Lung (tissue), 12 donors: Measurements from ENCODE around the gene MCM3. TPM values are rescaled to one million over a fixed set of nuclear protein-coding genes. Genes with fewer than 3 reads are reported as not detected.

Experiments used
- ATAC-seq: fragments of 200-7000 bp; cut with Tn5 transposase; one replicate; pipeline ENCODE4 v1.9.1; 2020; ENCODE audit warnings: moderate number of reproducible peaks; ENCODE audit not compliant: insufficient read depth, low FRiP score
- DNase-seq, 3 donors: peaks; one replicate each; pipeline ENCODE4 v3.0.0-alpha.2; 2013 to 2017
- H3K27ac ChIP-seq, 2 donors: one replicate each; pipeline ENCODE4 v1.5.1; 2013; ENCODE audit warnings: mild to moderate bottlenecking in 2 of 2, moderate library complexity in 2 of 2, control low read depth in 1 of 2, inconsistent platforms in 1 of 2, low read depth in 1 of 2, low read length in 1 of 2
- H3K27me3 ChIP-seq, 3 donors: one replicate each; pipeline ENCODE4 v1.5.1; 2013; ENCODE audit warnings: low read length in 2 of 3; ENCODE audit not compliant: control insufficient read depth in 3 of 3, insufficient read depth in 3 of 3
- H3K36me3 ChIP-seq, 4 donors: one replicate each; pipeline ENCODE4 v1.5.1; 2013; ENCODE audit warnings: low read length in 4 of 4, mild to moderate bottlenecking in 1 of 4, moderate library complexity in 1 of 4; ENCODE audit not compliant: control insufficient read depth in 4 of 4, insufficient read depth in 4 of 4
- H3K4me1 ChIP-seq, 5 donors: one replicate each; pipeline ENCODE4 v1.5.1; 2013; ENCODE audit warnings: low read length in 5 of 5, mild to moderate bottlenecking in 2 of 5, moderate library complexity in 1 of 5; ENCODE audit not compliant: control insufficient read depth in 5 of 5, insufficient read depth in 5 of 5
- H3K4me3 ChIP-seq: one replicate; pipeline ENCODE4 v1.5.1; 2013; ENCODE audit warnings: mild to moderate bottlenecking, control low read depth, moderate library complexity
- H3K9ac ChIP-seq, 2 donors: one replicate each; pipeline ENCODE4 v1.5.1; 2013; ENCODE audit warnings: low read length in 2 of 2, control low read depth in 1 of 2; ENCODE audit not compliant: insufficient read depth in 1 of 2
- H3K9me3 ChIP-seq, 4 donors: one replicate each; pipeline ENCODE4 v1.5.1; 2013; ENCODE audit warnings: low read length in 3 of 4, mild to moderate bottlenecking in 1 of 4, moderate library complexity in 1 of 4; ENCODE audit not compliant: control insufficient read depth in 4 of 4, insufficient read depth in 3 of 4
- CTCF ChIP-seq: IDR thresholded peaks from 2 replicates; pipeline ENCODE4 v1.5.1; 2012; ENCODE audit warnings: mild to moderate bottlenecking; ENCODE audit errors: control extremely low read depth, extremely low read depth
- WGBS, 2 donors: extraction: QIAGEN DNeasy Blood & Tissue Kit; methylation state at CpG; one replicate each; pipeline ENCODE4 v1.1.7; 2013; 5-methylcytosine and 5-hydroxymethylcytosine counted together
- polyA plus RNA-seq, 2 donors: library from polyadenylated mRNA; stranded (reverse); fragments of 200-250 nt; gene quantifications; one replicate each; pipeline ENCODE4 v1.2.1, GENCODE V29; 2013
- total RNA-seq, 2 donors: library from RNA; depleted of rRNA in 1 of 2; stranded (reverse); fragments of >200 nt in 1 of 2; gene quantifications; one replicate each; pipeline ENCODE4 v1.2.1, GENCODE V29; 2014 to 2021
- donor health status: control.
- donor health status: control.
- donor health status: Bipolar disorder and iron deficiency.
- donor health status: healthy.
- donor health status: DM: yes; HTN: yes; CAD: no.

The MCM3 gene
- total and polyA plus RNA-seq, 4 donors: 19.9 to 40.8 (median 34.1) TPM

- DNase-seq (no peak), ATAC-seq (no peak)
- WGBS, 2 donors: 85 to 89% methylated on average over 9 of the region's 9 CpGs
- no peaks in the 10 kb centered on the region for H3K4me1 ChIP-seq
- H3K27ac ChIP-seq: no peak overlapping the region
- H3K4me3 ChIP-seq: no peak overlapping the region
- TF ChIP-seq CTCF: no peak
- H3K36me3 ChIP-seq: peaks cover 26 to 31% (median 30%) of the 10 kb centered on the region in 4 donors
- no peaks in the 10 kb centered on the region for H3K9me3 ChIP-seq
- no peak overlapping the region for H3K9ac ChIP-seq
- no peaks in the 10 kb centered on the region for H3K27me3 ChIP-seq
Measured at GRCh38 chr6:52262620-52263344, 21.8 kb downstream of the MCM3 start.

- no peak for DNase-seq
- no peak overlapping the region for H3K27ac ChIP-seq
- no peak for TF ChIP-seq CTCF
- H3K9me3 ChIP-seq: no peaks in the 10 kb centered on the region
- ATAC-seq: no peak
- H3K4me1 ChIP-seq: no peaks in the 10 kb centered on the region
- H3K27me3 ChIP-seq: no peaks in the 10 kb centered on the region
- 73 to 89% methylated on average over 6 of the region's 6 CpGs for WGBS, 2 donors
- peaks cover 15 to 26% (median 22%) of the 10 kb centered on the region in 4 donors for H3K36me3 ChIP-seq
- H3K9ac ChIP-seq: no peak overlapping the region
- no peak overlapping the region for H3K4me3 ChIP-seq
Measured at GRCh38 chr6:52261229-52261628, 23.3 kb downstream of the MCM3 start.

- 85 to 87% methylated on average over 3 of the region's 3 CpGs for WGBS, 2 donors
- no peak for DNase-seq
- Histone ChIP-seq H3K9ac (no peak overlapping the region), H3K27me3 (no peaks in the 10 kb centered on the region), H3K4me3 (no peak overlapping the region), H3K27ac (no peak overlapping the region), H3K4me1 (no peaks in the 10 kb centered on the region), H3K36me3 (peaks cover 12 to 23% (median 17%) of the 10 kb centered on the region in 4 donors), H3K9me3 (no peaks in the 10 kb centered on the region)
- ATAC-seq: no peak
- TF ChIP-seq CTCF: no peak
Measured at GRCh38 chr6:52260634-52261033, 23.9 kb downstream of the MCM3 start.
